GM12891 (cell line): ENCODE results near the gene SH2D3A.
"Not testable (repeated sequence)": the region's sequence is repeated elsewhere in the genome, so short reads cannot be mapped to it uniquely, and the experiment has no call there.

ENCODE experiments used
- DNase-seq: peaks from one replicate; pipeline ENCODE4 v3.0.0; 2011; ENCODE audit warnings: low spot score; ENCODE audit not compliant: insufficient read length
- FAIRE-seq: peaks from 2 replicates; lab custom pipeline; 2011; peaks lifted over from hg19 to GRCh38; lab: Jason Lieb, UNC
- PAX5 ChIP-seq: IDR thresholded peaks from 2 replicates; pipeline ENCODE4 v1.6.1; 2011; ENCODE audit warnings: low read length, moderate library complexity, mild to moderate bottlenecking; ENCODE audit not compliant: insufficient read depth, severe bottlenecking
- POLR2A ChIP-seq: IDR thresholded peaks from 2 replicates; pipeline ENCODE4 v1.6.1; 2011; ENCODE audit warnings: low read depth, low read length, control low read depth
- POLR2AphosphoS5 ChIP-seq: IDR thresholded peaks from 2 replicates; pipeline ENCODE4 v1.6.1; 2011; ENCODE audit warnings: low read depth, low read length, control low read depth
- POU2F2 ChIP-seq: IDR thresholded peaks from 2 replicates; pipeline ENCODE4 v1.6.1; 2011; ENCODE audit warnings: low read depth, mild to moderate bottlenecking, control low read depth, low read length, moderate library complexity
- SPI1 ChIP-seq: IDR thresholded peaks from 2 replicates; pipeline ENCODE4 v1.6.1; 2011; ENCODE audit warnings: low read depth, low read length, control low read depth
- TAF1 ChIP-seq: IDR thresholded peaks from 2 replicates; pipeline ENCODE4 v1.6.1; 2011; ENCODE audit warnings: low read depth, low read length, control low read depth

SH2D3A gene

DNA sequence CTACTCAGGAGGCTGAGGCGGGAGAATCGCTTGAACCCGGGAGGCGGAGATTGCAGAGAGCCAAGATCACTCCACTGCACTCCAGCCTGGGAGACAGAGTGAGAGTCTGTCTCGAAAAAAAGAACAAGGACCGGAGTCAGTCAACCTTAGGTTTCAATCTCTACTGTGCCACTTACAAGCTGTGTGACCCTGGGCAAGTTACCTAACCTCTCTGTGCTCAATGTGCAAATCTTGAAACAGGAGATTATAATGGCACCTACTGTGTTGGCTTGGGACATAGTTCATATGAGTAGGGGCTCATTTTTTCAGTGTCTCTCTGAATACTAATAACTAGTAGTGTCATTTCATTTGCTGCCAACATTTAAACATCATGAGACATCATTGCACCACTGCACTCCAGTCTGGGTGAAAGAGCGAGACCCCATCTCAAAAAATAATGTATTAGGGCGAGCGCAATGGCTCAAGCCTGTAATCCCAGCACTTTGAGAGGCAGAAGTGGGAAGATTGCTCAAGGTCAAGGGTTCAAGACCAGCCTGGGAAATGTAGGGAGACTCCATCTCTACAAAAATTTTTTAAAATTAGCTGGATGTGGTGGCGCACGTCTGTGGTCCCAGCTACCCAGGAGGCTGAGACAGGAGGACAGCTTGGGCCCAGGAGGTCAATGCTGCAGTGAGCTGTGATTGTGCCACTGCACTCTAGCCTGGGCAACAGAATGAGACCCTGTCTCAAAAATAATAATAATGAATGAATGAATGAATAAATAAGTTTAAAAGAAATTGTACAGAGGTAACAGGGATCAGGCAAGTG lies 52.3 kb downstream of the SH2D3A start:
- FAIRE-seq (peak; percentile 40), DNase-seq (no peak)
- TF ChIP-seq SPI1 (no peak), POU2F2 (no peak), POLR2A (no peak), PAX5 (no peak), TAF1 (no peak), POLR2AphosphoS5 (no peak)

DNA sequence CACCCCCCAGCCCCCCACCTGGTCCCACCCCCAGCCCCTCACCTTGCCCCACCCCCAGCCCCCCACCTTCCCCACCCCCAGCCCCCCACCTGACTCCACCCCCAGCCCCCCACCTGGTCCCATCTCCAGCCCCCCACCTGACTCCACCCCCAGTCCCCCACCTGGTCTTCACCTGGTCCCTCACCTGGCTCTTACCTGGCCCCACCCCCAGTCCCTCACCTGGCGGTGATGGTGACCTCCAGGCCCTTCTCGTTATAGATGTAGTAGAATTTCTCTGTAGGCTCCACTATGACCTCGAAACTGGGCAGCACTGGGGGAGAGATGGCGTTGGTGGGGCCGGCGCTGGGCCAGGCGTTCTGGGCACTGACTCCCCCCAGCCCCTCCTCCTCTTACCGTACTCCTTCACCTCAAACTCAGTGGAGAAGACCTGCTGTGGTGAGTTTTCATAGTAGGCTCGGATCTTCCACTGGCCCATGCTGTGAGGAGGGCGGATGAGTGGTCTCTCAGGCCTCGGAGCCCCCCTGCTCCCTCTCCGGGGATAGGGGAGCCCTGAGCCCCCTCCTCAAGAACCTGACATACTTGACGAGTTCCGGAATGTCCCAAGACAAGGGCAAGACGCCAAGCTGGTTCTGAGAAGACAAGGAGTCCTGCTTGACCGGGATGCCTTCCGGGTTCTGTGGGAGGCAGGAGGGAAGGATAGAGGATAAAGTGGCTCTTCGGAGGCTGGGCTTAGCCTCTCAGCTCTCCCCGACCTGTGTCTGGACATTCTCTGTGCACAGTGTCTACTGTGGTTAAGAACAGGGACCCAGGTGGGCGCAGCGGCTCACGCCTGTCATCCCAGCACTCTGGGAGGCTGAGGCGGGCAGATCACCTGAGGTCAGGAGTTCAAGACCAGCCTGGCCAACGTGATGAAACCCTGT lies 53.2 kb downstream of the SH2D3A start:
- FAIRE-seq (no peak), DNase-seq (no peak)

DNA sequence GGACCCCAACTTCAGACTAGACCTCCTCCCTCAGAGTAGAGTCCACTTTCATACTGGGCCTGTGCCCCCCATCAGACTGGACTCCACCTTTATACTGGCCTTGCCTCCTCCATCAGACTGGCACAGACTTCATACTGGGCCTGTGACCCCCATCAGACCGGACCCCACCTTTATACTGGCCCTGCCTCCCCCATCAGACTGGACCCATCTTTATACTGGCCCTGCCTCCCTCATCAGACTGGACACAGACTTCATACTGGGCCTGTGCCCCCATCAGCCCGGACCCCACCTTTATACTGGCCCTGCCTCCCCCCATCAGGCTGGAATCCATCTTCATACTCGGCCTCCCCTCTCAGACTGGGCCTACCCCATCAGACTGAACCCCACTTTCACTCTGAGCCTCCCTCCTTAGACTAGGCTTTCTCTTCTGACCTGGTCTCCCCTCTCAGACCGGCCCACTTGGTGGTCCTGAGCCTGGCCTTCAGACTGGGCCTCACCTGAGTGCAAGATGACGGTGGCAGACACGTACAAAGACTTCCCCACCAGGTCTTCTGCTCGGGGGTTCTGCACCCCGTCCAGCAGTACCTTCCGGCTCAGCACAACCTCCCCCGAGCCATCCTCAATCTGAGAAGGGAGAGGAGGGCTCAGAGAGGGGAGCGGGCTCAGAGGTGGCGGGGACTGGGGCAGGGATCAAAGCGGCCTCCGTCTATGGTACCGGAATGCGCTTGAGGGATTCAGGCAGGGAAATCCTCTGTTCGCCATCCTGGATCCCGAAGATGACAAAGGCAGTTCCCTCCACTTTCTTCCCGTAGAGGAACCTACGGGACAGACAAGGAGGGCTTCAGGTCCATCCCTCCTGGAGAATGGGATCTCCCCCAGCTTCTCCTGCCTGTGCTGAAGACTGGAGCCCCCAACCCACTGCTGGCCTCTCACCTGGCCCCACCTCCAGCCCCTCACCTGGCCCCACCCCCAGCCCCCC lies 54.3 kb downstream of the SH2D3A start:
- no peak for TF ChIP-seq PAX5
- no peak for TF ChIP-seq POLR2AphosphoS5
- no peak for TF ChIP-seq SPI1
- no peak for TF ChIP-seq POU2F2
- no peak for TF ChIP-seq POLR2A
- no peak for TF ChIP-seq TAF1
- FAIRE-seq (no peak), DNase-seq (no peak)

More for the DNA sequence above, 53.2 kb downstream of the SH2D3A start:
- no peak for TF ChIP-seq POLR2A
- no peak for TF ChIP-seq TAF1
- no peak for TF ChIP-seq POU2F2
- TF ChIP-seq POLR2AphosphoS5: no peak
- no peak for TF ChIP-seq PAX5
- TF ChIP-seq SPI1: no peak

DNA sequence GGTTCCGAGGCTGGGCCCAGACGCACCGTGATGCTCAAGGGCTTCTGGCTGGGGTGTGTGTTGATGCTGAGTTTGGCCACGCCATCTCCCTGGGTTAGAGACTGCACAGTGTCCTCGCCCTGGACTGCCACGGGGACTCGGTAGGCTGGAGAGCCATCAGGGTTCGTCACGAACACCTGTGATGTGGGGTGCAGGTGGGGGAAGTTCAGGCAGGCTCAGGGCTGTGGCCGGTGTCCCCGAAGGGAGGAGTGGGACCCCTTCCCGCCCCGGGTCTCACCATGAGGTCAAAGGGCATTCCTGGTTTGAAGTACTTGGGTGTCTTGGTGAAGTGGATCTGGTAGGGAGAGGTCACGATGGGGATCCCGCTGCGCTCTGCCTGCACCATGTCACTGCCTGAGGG lies 55.0 kb downstream of the SH2D3A start:
- TF ChIP-seq TAF1 (no peak), POLR2AphosphoS5 (no peak), SPI1 (no peak), POU2F2 (no peak), PAX5 (no peak), POLR2A (no peak)
- FAIRE-seq (no peak), DNase-seq (no peak)

DNA sequence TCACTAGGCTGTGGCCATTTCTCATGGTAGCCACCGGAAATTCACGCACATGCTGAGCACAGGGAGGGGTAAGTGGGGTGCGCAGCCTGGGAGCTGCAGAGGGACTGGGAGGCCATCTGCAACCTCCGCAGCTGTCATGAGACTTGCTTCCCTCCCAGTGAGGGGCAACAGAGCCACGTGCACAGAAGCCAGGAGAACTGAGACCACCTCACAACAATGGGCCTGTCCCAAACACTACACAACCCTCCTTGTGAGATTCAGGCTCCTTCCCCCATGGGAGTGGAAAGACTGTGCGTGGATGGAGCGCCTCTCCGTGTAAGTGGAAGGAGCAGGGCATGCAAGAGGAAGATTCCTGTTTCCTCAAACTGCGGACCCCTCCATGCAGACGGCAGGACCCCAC lies 55.6 kb downstream of the SH2D3A start:
- no peak for TF ChIP-seq POLR2AphosphoS5
- no peak for TF ChIP-seq TAF1
- no peak for TF ChIP-seq POLR2A
- TF ChIP-seq SPI1: no peak
- no peak for TF ChIP-seq POU2F2
- TF ChIP-seq PAX5: no peak
- DNase-seq (no peak), FAIRE-seq (no peak)

DNA sequence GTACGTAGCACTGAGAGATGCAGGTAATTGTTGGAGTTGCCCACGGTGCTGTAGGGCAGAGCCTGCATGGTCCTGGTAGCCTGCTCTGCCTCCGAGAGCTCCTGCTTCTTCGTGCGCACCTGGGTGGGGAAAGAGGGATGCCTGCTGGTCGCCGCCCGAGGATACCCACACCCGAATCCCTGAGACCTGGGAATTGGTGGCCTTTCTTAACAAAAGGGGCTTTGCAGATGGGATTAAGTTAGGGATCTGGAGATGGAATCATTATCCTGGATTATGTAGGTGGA lies 56.2 kb downstream of the SH2D3A start:
- no peak for FAIRE-seq
- TF ChIP-seq POLR2AphosphoS5: no peak
- no peak for TF ChIP-seq SPI1
- TF ChIP-seq POU2F2: no peak
- DNase-seq: no peak

DNA sequence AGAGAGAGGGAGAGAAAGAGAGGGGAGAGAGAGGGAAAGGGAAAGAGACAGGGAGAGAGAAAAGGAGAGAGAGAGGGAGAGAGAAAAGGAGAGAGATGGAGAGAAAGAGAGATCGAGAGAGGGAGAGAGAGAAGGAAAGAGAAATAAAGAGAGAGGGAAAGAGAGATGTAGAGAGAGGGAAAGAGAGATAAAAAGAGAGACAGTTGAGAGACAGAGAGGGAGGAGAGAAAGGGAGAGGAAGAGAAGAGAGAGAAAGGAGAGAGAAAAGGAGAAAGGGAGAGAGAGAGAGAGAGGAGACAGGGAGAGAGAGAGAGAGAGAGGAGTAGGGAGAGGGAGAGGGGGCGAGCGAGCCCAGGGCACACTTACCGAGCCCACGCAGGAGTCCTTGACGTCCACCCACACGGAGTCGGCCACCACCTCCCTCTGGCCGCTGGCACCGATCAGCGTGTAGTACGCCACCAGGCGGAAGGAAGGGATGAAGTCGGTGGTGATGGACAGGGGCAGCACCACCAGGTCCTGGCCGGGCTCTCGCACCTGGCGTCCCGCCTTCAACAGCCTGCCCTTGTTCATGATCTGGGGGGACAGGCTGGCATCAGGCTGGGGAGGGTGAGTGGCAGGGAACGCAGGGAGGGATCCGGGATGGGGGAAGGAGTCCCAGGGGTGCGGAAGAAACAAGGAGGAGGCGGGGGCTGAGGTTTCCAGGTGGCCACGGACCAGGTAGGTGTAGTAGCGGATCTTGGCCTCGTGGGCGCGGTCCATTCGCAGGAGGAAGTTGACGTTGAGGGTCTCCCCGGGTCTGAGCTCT lies 56.8 kb downstream of the SH2D3A start:
- peak; percentile 61 for FAIRE-seq

DNA sequence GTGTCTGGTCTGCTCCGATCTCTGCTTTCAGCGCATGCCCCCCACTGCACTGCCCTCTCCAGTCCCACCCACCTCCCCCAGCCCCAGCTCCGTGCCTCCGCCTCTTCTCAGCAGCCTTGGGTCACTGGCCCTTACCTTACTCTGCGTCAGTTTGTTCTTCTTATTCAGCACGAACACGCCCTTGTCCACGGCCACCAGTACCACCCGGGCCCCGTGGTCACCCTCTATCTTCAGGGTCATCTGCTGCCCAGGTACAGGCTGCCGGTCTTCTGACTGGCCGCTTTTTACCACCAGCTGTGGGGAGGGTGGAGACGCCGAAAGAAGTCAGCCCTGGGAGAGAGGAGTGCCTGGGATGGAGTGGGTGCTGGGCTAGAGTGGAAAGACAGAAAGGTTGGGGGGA lies 57.7 kb downstream of the SH2D3A start:
- DNase-seq (no peak), FAIRE-seq (no peak)
- no peak for TF ChIP-seq PAX5
- TF ChIP-seq POLR2AphosphoS5: no peak
- no peak for TF ChIP-seq POLR2A
- TF ChIP-seq SPI1: no peak
- no peak for TF ChIP-seq POU2F2
- TF ChIP-seq TAF1: no peak

More for the DNA sequence above, 56.8 kb downstream of the SH2D3A start:
- TF ChIP-seq PAX5 (no peak), POU2F2 (no peak), SPI1 (no peak), POLR2A (no peak), TAF1 (no peak), POLR2AphosphoS5 (no peak)
- no peak for DNase-seq

DNA sequence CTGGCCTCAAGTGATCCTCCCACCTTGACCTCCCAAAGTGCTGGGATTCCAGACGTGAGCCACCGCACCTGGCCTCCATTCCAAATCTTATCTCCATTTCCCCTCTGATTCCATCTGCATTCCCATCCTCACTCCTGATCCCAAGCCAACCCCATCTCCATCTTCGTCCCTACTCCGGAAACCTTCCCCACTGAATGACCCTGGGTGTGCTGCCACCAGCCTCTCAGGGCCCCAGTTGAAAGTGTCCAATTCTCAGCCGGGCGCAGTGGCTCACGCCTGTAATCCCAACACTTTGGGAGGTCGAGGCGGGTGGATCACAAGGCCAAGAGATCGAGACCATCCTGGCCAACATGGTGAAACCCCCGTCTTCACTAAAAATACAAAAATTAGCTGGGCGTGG lies 58.3 kb downstream of the SH2D3A start:
- not testable (repeated sequence) for DNase-seq, FAIRE-seq
